ENCODE measurements around the gene KLHDC3. TPM values are rescaled to one million over a fixed set of nuclear protein-coding genes. Genes with fewer than 3 reads are reported as not detected.
A peak's percentile ranks its signal among the peaks of the same experiment; 100 is the strongest.

Gene KLHDC3
- total RNA-seq, 4 donors from 2014 or later, result 93.1 to 107 (median 97.7) TPM

- no peak overlapping the region for H3K27ac ChIP-seq
These were observed 1.7 kb upstream of the KLHDC3 start for GRCh38 chr6:43012364-43012763.

GRCh38 chr6:43013097-43013842, 779 bp upstream of the KLHDC3 start:
- Histone ChIP-seq H3K4me3 (replicated peaks in 1 of 3) (peak overlapping the region; percentile 41 to 73 (median 46)), H3K9me3 (no peaks in the 10 kb centered on the region), H3K27me3 (no peaks in the 10 kb centered on the region), H3K36me3 (peaks cover 22 to 27% of the 10 kb centered on the region in 2 donors), H3K4me1 (peaks cover 28 to 39% of the 10 kb centered on the region in 2 donors), H3K27ac (peak overlapping the region in 2 of 3 donors; percentile 67 to 69)
- WGBS, 2 donors, result 2 to 4% methylated on average over 24 to 25 of the region's 25 CpGs
- intact Hi-C loops (cut with DNase I), result loop anchor here (10.0 kb wide), 1 partner anchor 108 kb away; no protein-coding TSS in a partner anchor
- TF ChIP-seq CTCF (IDR thresholded peaks at IDR 0.05), result no peak
- no peak for TF ChIP-seq POLR2A (IDR thresholded peaks at IDR 0.05)
- DNase-seq, result no peak

More at GRCh38 chr6:43012364-43012763, 1.7 kb upstream of the KLHDC3 start:
- intact Hi-C loops (cut with DNase I), result loop anchor here (10.0 kb wide), 1 partner anchor 108 kb away; no protein-coding TSS in a partner anchor
- WGBS, 2 donors, result 88 to 91% methylated on average over 6 of the region's 6 CpGs
- peaks cover 28 to 39% of the 10 kb centered on the region in 2 donors for H3K4me1 ChIP-seq
- H3K4me3 ChIP-seq (replicated peaks in 1 of 3), result no peak overlapping the region
- no peaks in the 10 kb centered on the region for H3K9me3 ChIP-seq
- no peaks in the 10 kb centered on the region for H3K27me3 ChIP-seq
- no peak for DNase-seq
- peaks cover 26 to 33% of the 10 kb centered on the region in 2 donors for H3K36me3 ChIP-seq
- TF ChIP-seq POLR2A (IDR thresholded peaks at IDR 0.05), result no peak
- no peak for TF ChIP-seq CTCF (IDR thresholded peaks at IDR 0.05)

GRCh38 chr6:43014434-43014909, 423 bp downstream of the KLHDC3 start:
- 0 to 2% methylated on average over 7 of the region's 7 CpGs for WGBS, 2 donors
- no peak for DNase-seq
- intact Hi-C loops (cut with DNase I), result loop anchor here (10.0 kb wide), 1 partner anchor 110 kb away; no protein-coding TSS in a partner anchor
- Histone ChIP-seq H3K4me3 (replicated peaks in 1 of 3) (peak overlapping the region; percentile 29 to 73 (median 61)), H3K36me3 (peaks cover 20 to 22% of the 10 kb centered on the region in 2 donors), H3K9me3 (no peaks in the 10 kb centered on the region), H3K27me3 (no peaks in the 10 kb centered on the region), H3K4me1 (peaks cover 28 to 39% of the 10 kb centered on the region in 2 donors), H3K27ac (peak overlapping the region; percentile 30 to 58 (median 42))
- TF ChIP-seq CTCF (IDR thresholded peaks at IDR 0.05) (no peak), POLR2A (IDR thresholded peaks at IDR 0.05) (no peak)

GRCh38 chr6:43016176-43016942, 2.3 kb downstream of the KLHDC3 start:
- 63 to 69% methylated on average over 7 of the region's 7 CpGs for WGBS, 2 donors

More at GRCh38 chr6:43016176-43016942, 2.3 kb downstream of the KLHDC3 start:
- Histone ChIP-seq H3K27ac (peak overlapping the region in 2 of 3 donors; percentile 17 to 64), H3K4me1 (peaks cover 35 to 47% of the 10 kb centered on the region in 2 donors), H3K9me3 (no peaks in the 10 kb centered on the region), H3K4me3 (replicated peaks in 1 of 3) (no peak overlapping the region), H3K27me3 (no peaks in the 10 kb centered on the region), H3K36me3 (peaks cover 11 to 13% of the 10 kb centered on the region in 2 donors)
- DNase-seq, result peak; percentile 25 to 37
- intact Hi-C loops (cut with DNase I), result loop anchor here (5.0 to 10.0 kb wide), 3 partner anchors 36 to 112 kb away; partner anchors contain the start of genes CUL7 and PEX6
- TF ChIP-seq CTCF (IDR thresholded peaks at IDR 0.05), result no peak
- no peak for TF ChIP-seq POLR2A (IDR thresholded peaks at IDR 0.05)

Measured in thyroid gland (tissue), 4 donors.